GM18517 (cell line): ENCODE data around the gene MT1M.
"Not testable (repeated sequence)": the region's sequence is repeated elsewhere in the genome, so short reads cannot be mapped to it uniquely, and the experiment has no call there.

ENCODE experiments used
- ATAC-seq: cut with Tn5 transposase; IDR thresholded peaks from one replicate; pipeline ENCODE4 v1.9.1; 2021; ENCODE audit warnings: mild to moderate bottlenecking, moderate library complexity; ENCODE audit not compliant: unreplicated experiment

The MT1M gene

DNA sequence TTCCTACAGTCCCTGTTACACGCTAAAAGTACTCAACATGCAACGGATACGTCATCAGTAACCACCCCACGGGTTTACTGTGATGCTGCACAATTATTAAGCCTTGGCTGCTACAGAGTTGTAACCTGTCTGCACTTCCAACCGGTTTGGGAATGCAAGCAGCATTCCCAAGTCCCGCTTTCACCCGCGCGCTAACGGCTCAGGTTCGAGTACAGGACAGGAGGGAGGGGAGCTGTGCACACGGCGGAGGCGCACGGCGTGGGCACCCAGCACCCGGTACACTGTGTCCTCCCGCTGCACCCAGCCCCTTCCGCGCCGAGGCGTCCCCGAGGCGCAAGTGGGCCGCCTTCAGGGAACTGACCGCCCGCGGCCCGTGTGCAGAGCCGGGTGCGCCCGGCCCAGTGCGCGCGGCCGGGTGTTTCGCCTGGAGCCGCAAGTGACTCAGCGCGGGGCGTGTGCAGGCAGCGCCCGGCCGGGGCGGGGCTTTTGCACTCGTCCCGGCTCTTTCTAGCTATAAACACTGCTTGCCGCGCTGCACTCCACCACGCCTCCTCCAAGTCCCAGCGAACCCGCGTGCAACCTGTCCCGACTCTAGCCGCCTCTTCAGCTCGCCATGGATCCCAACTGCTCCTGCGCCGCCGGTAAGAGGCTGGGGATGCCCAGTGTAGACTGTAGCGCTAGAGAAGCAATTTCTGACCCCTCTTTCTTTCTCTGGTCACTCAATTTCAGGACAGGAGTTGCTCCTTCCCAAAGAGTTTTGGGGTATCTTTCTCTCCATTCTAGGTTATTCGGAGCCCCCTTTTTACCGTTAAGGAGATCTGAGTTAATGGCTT is 24.2 kb upstream of the MT1M start, which contains the start of gene MT2A:
TSS of gene MT2A (plus strand) at position 542 of the 833 bp plus-strand sequence. CDS start at position 614, 72 bp downstream.
- peak; percentile 73 for ATAC-seq

DNA sequence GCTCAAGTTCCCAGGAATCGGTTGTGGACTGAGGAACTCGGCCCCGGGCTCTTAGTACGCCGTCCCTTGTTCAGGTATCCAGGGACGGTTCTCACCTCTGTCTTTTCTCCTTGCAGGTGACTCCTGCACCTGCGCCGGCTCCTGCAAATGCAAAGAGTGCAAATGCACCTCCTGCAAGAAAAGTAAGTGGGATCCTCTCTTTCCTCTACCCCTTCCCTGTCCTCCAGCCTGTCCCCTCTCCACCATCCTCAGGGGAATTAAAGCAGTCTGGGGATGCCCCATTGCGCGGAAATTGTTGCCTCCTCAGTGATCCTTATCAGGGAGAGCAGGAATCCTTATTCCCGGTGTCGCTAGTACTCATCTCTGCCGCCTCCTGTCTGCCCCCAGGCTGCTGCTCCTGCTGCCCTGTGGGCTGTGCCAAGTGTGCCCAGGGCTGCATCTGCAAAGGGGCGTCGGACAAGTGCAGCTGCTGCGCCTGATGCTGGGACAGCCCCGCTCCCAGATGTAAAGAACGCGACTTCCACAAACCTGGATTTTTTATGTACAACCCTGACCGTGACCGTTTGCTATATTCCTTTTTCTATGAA is 23.5 kb upstream of the MT1M start:
- no peak for ATAC-seq

DNA sequence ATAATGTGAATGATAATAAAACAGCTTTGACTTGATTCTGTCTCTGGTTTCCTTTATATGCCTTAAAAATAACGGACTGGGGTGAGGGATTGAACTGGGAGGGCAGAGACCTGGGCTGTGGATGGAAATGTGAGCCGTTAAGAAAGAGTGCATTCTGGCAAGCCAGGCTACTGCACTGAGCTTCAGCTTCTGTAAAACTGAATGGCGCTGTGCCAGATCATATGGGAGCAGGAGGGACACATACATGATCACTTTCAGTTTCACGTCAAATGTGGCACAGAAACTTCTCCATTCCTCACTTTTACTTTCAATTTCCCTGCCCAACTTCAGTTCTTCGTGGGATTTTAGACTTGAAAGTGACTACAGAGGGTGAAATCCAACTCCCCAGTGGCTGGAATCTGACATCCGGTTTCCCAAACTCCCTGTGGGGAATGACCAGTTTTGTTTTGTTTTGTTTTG is 23.0 kb upstream of the MT1M start:
- ATAC-seq = peak; percentile 30

DNA sequence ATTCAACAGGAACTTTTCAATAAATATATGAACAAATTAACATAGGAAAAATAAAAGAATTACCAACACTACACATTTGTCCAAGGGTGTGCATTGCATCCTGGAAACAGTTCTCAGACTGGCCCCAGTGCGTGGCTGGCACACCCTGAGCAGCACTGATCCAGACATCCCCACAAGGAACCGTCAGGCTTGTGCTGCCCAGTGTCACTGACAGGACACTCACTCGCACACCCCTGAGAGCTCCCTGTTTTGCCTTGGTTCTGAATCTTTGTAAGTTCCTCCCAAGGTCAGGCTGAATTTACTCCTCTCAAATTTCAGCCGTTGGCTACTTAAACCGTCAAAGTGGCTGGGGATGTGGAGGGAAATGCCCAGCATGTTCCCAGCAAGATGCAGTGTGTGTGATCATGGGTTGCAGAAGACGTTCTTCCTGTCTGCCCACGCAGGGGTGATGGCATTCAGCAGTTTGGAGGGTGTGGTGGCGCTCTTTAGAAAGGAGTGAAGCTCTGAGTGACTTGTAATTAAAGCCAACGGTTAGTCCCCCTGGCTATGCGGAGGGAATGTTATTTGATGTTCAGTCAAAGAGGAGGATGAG is 22.3 kb upstream of the MT1M start:
- peak; percentile 34 for ATAC-seq

DNA sequence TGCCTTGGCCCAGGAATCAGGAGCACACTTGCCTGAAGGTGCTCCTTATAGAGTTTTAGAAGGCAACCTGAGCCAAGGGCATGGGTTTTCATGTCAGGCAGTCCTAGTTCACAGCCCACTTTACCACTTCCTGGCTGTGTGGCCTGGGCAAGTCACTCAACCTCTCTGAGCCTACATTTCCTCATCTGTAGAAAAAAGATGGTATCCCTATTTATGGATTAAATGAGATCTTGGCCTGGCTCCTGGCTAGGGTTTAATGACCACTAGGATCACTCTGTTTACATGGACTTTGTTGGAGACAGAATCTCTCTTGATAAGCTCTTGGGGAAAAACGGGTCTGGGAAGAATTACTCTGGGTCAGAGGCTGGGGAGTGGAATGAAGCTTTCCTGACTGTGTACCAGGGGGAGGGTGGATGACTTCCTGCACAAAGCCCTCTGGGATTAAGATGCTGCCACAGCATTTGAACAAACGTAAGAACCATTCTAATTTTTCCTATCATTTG is 21.8 kb upstream of the MT1M start:
- no peak for ATAC-seq

DNA sequence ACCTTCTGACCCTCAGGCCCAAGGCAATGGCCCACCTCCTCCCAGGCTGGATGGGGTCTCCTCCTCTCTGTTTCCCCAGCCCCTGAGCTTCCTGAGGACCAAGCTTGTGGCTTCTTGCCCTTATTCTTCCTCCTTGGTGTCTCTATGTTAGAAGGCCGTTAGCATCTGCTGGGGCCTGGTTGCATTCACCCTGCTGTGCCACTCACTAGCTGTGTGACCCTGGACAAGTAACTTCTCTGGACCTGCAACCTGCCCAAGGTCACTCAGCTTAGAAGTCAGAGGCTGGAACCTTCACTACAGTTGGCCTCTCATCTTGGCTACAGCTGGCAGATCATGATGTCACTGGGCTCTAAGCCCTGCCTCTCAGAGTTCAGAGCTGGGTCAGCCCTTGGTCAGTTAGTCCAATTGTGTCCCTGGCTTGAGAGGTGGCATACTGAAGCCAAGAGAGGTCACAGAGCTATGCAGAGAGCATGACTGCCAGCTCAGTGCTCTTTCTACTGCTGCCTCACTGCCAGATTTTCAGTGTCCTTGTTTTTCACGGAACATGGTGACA is 21.1 kb upstream of the MT1M start:
- ATAC-seq = no peak

DNA sequence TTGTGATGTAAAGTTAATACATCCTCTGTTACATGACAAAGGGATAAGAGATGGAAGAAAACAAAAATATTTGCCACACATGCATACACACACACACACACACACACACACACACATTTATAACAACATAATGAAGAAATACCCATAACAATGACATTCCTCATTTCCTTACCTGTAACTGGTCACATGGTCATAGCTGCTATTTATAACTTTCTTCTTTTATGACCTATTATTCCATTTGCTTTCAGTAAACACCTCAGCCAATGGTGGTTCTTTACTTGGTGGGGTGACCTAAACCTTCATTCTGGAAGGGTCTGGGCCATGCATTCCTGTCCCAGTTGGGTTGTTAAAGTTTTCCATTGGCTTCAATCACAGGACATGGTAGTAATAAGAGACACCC is 18.8 kb upstream of the MT1M start:
- no peak for ATAC-seq

DNA sequence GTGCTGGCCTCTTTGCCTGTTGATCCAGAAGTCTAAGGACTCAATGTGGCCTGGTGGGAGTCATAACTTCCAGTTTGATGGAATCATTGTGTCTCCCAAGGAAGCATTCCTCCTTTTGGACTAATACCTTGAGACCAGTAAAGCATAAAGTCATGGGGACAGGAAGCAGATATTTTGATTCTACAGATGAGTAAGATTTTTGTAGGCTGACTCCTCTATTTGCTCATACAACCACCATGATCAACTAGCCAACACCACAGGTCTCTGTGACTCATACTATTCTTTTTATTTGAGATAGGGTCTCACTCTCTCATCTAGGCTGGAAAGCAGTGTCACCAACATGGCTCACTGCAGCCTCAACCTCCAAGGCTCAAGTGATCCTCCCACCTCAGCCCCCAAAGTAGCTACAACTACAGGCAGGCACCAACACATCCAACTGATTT is 17.9 kb upstream of the MT1M start:
- ATAC-seq = no peak

DNA sequence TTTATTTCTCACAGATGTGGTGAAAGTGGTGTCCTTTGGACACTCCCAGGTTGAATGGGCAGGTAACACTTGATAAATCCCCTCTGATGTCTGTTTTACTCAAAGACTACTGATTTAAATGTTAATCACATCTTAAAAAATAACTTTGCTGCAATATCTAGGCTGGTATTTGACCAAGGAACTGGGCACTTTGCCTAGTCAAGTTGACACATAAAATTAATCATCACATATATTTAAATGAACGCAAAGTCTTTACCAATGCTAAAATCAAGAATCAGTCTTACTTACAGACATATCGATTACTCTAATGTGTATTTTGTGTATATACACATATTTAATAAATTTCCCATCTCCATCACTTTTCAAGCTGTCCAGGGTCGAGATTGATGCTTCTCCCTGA is 17.1 kb upstream of the MT1M start:
- no peak for ATAC-seq

DNA sequence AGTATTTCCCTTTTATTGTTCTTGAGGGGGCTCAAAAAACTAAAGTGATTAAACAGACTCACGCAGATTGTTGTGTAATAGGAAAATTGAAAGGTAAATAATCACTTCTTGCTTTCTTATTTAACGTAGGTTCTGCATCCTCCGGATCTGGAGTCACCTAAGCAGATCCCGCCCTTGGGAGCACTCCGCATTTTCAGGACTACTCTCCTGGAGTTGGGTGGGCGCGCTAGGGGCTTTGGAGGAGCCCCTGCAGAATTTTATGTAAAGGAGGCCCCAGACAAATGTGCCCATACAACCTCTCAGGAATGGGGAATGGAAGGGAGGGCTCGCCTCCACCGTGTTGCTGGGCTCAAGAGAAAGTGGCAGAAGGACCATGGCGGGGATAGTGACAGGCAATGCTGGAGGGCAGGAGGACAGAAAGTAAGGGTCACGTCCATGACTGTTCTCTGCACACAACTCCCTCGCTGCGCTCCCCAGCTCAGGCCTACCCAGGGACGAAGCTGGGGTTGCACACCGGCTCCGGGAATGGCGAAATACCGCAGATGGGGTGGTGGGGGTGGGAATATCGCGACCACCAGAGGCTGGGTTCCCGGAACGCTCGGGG is 15.7 kb upstream of the MT1M start:
- no peak for ATAC-seq

DNA sequence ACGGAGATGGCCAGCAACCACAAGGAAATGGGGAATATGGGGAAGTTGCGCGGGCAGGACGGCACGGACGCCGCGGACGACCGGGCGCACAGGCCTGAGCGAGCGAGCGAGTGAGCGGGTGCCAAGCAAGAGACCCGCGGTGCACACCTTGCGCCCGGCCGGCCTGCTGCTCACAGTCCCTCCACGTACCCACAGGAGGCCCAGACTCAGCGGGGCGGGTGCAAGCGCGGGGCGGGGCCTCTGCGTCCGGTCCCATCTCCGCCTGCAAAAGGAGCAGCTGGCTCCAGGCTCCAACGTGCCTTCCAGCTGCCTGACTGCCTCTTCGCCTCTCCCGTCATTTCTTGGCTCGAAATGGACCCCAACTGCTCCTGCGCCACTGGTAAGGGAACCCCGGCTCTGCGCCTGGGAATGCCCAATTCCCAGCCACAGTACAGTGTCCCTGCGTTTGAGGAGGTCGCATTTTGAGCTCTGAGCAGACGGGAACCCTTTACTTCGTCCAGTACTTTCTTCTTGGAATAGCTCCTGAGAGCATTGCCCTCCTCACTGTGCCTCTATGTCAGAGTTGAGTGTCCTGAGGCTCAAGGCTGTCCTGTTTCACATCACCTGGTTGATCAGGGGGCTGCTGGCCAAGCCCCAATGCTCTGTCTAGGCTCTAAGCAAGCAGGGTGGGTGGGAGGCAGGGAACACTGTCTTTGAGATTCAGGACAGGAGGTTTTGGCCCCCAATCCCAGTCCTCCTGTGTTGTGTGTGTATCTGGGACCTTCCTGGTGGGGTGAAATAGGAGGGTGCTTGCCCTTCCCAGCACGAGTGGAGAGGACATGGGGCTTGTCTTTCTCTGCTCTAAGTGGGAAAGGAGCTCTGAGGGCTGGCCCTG is 15.0 kb upstream of the MT1M start:
- ATAC-seq = no peak

DNA sequence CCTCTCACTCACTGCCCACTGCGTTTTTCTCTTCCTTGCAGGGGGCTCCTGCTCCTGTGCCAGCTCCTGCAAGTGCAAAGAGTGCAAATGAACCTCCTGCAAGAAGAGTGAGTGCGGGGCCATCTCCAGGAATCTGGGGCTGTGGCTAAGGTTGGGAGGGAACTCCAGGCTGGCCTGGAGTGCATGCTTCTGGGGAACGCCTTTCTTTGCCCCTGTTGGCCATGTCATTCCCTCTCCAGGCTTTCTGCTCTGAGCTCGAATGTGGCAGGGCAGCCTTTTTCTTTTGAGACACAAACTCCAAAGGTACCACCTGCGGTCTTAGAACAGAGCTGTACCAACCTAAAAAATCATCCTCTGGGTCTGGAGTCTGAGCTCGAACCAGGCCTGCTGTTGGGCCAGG is 14.3 kb upstream of the MT1M start:
- no peak for ATAC-seq

DNA sequence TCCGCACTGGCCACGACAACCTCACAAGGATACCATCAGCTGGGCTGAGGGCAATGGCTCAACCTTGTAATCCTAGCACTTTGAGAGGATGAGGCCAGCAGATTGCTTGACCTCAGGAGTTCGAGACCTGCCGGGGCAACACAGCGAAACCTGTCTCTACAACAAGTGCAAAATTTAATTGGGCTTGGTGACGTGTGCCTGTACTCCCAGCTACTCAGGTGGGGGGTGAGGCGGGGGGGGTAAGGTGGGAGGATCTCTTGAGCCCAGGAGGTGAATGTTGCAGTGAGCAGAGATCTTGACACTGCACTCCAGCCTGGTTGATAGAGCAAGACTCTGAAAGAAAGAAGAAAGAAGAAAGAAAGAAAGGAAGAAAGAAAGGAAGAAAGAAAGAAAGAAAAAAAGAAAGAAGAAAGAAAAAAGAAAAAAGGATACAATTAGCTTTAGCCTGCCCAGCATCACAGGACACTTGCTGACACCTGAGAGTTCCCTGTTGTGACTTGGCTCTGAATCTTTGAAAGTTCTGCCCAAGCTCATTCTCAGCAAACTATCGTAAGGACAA is 12.0 kb upstream of the MT1M start:
- no peak for ATAC-seq

DNA sequence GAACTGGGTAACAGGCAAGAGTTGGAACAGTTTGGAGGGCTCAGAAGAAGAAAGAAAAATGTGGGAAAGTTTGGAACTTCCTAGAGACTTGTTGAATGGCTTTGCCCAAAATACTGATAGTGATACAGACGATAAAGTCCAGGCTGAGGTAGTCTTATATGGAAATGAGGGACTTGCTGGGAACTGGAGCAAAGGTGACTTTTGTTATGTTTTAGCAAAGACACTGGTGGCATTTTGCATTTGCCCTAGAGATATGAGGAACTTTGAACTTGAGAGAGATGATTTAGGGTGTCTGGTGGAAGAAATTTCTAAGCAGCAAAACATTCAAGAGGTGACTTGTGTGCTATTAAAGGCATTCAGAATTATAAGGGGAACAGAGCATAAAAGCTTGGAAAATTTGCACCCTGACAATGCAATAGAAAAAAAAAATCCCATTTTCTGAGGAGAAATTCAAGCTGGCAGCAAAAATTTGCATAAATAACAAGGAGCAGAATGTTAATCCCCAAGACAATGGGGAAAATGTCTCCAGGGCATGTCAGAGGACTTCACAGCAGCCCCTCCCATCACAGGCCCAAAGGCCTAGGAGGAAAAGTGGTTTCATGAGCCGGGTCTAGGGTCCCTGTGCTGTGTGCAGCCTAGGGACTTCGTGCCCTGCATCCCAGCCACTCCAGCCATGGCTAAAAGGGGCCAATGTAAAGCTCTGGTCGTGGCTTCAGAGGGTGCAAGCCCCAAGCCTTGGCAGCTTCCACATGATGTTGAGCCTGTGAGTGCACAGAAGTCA is 10.6 kb upstream of the MT1M start:
- ATAC-seq = not testable (repeated sequence)

DNA sequence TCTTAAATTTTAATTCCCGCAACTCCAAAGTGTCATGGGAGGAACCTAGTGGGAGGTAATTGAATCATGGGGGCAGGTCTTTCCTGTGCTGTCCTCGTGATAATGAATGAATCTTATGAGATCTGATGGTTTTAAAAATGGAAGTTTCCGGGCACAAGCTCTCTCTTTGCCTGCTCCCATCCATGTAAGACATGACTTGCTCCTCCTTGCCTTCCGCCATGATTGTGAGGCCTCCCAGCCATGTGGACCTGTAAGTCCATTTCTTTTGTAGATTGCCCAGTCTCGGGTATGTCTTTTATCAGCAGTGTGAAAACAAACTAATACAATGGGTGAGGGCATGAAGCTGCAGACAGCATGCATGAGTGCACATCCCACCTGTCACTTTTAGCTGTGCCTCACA is 9.3 kb upstream of the MT1M start:
- not testable (repeated sequence) for ATAC-seq

DNA sequence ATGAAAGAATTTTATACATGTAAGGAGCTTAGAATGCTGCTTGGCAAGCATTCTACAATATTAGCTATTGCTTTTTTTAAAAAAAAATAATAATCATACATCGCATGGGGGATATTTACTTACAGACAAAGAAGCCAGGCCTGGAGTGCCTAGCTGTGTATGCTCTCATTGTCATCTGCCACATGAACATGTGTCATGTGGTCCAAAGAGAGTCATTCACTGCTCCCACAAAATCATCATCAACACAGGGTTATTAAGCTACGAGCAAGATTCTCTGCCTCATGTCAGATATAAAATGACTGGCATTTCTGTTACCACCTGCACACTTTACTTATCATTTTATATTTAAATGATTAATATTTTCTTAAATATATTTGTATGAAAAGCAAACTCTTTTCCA is 8.8 kb upstream of the MT1M start:
- ATAC-seq = no peak

DNA sequence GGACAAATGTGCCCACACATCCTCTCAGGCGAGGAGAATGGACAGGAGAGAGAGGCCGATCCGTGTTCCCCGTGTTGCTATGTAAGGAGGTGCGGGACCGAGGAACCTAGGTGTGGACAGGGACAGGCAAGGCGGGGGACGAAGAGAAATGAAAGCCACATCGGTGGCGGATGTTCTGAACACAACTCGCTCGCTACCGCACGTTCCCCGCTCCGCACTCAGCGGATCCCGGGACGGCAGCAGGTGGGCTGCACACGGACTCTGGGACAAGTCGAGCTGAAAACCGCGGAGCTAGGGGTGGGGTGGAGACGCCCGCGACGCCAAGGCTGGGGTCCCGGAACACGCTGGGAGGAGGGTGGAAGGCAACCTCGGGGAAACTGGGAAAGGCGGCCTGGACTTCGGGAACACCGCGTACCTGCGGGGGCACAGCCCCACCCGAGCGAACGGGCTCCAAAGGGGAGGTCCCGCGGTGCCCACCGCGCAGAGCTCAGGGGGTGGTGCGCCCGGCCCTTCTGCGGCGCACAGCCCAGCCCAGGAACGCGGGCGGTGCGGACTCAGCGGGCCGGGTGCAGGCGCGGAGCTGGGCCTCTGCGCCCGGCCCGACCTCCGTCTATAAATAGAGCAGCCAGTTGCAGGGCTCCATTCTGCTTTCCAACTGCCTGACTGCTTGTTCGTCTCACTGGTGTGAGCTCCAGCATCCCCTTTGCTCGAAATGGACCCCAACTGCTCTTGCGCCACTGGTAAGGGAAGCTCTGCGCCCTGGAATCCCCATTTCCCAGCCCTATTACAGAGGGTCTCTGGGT is 7.1 kb upstream of the MT1M start, which contains the start of gene MT1E:
TSS of gene MT1E (plus strand) at position 642 of the 803 bp plus-strand sequence. CDS start at position 713, 71 bp downstream.
- ATAC-seq = no peak
